CD4-positive, alpha-beta T cell (primary cell): ENCODE measurements around the gene C19orf81. TPM values are rescaled to one million over a fixed set of nuclear protein-coding genes. Genes with fewer than 3 reads are reported as not detected.

Experiments used
- ATAC-seq: fragments of 200-7000 bp; cut with Tn5 transposase; one replicate; pipeline ENCODE4 v1.10.0; 2022; ENCODE audit warnings: mild to moderate bottlenecking; ENCODE audit not compliant: poor library complexity
- CTCF ChIA-PET: fragments of 350-600 bp; sonication (Branson Sonifier 250); formaldehyde crosslinking; loops from one replicate; lab custom pipeline; 2021; ENCODE audit warnings: antibody characterized with exemption, inconsistent platforms; lab: Charles Lee
- POLR2A ChIA-PET: fragments of 350-600 bp; sonication (Branson Sonifier 250); formaldehyde crosslinking; loops from one replicate; lab custom pipeline; 2021; ENCODE audit warnings: antibody characterized with exemption, inconsistent platforms; lab: Charles Lee
- DNase-seq, 14 experiments: peaks; one replicate each; pipeline ENCODE4 v3.0.0-alpha.2; 2013 to 2020; ENCODE audit warnings: mixed read lengths in 2 of 14
- H3K27ac ChIP-seq, 2 donors: one replicate each; pipeline versions ENCODE4 v1.5.1 to v1.7.0; 2013; ENCODE audit warnings: low read length in 2 of 2, low read depth in 1 of 2, mild to moderate bottlenecking in 1 of 2
- H3K27me3 ChIP-seq, 2 experiments: 1 replicate in 1 of 2; 2 replicates in 1 of 2; pipeline versions ENCODE4 v1.6.1 to v1.7.0; 2013; ENCODE audit warnings: low read length in 2 of 2, control low read depth in 1 of 2, mild to moderate bottlenecking in 1 of 2, moderate library complexity in 1 of 2; ENCODE audit not compliant: insufficient read depth in 2 of 2, control insufficient read depth in 1 of 2
- H3K36me3 ChIP-seq: one replicate; pipeline ENCODE4 v1.6.1; 2013; ENCODE audit warnings: low read length, control low read depth; ENCODE audit not compliant: insufficient read depth
- H3K4me1 ChIP-seq: one replicate; pipeline ENCODE4 v1.6.1; 2013; ENCODE audit warnings: low read length, control low read depth; ENCODE audit not compliant: insufficient read depth
- H3K4me3 ChIP-seq: one replicate; pipeline ENCODE4 v1.5.1; 2013; ENCODE audit warnings: mild to moderate bottlenecking, low read length, moderate library complexity
- H3K9me3 ChIP-seq, 2 experiments: 1 replicate in 1 of 2; 2 replicates in 1 of 2; pipeline versions ENCODE4 v1.6.1 to v1.7.0; 2013; ENCODE audit warnings: low read length in 2 of 2, mild to moderate bottlenecking in 2 of 2, control low read depth in 1 of 2, moderate library complexity in 1 of 2; ENCODE audit not compliant: control insufficient read depth in 1 of 2, insufficient read depth in 1 of 2
- H3K27ac Mint-ChIP-seq: one replicate; pipeline ENCODE4 v1.8.0; 2020; ENCODE audit warnings: mixed read lengths
- H3K27me3 Mint-ChIP-seq: one replicate; pipeline ENCODE4 v1.8.0; 2021; ENCODE audit warnings: mixed read lengths
- H3K36me3 Mint-ChIP-seq: one replicate; pipeline ENCODE4 v1.8.0; 2021; ENCODE audit warnings: low read depth, mixed read lengths
- H3K4me1 Mint-ChIP-seq: one replicate; pipeline ENCODE4 v1.8.0; 2021; ENCODE audit warnings: low read depth, mixed read lengths
- H3K4me3 Mint-ChIP-seq: one replicate; pipeline ENCODE4 v1.8.0; 2020; ENCODE audit warnings: mild to moderate bottlenecking, mixed read lengths
- H3K9me3 Mint-ChIP-seq: one replicate; pipeline ENCODE4 v1.8.0; 2020; ENCODE audit warnings: mixed read lengths
- intact Hi-C, 2 experiments: fragments of 100-400 bp; cut with DNase I in 1 of 2; cut with micrococcal nuclease in 1 of 2; formaldehyde crosslinking; loops; one replicate each; pipeline versions ENCODE4 v1.15.1 to v1.9.0; 2023 to 2025; cut with DNase I, micrococcal nuclease
- total RNA-seq, 174 experiments: library from RNA in 2 of 174; stranded (reverse) in 2 of 174; gene quantifications; one replicate each; pipeline ENCODE4 v1.2.3 and lab custom pipeline; 2021 to 2026
- TF ChIP-seq, protein P1 (sequence below): fragments of 200-600 bp; IDR thresholded peaks from one replicate; pipeline ENCODE4 v1.8.0; 2022; ENCODE audit warnings: antibody characterized with exemption, mild to moderate bottlenecking

Gene C19orf81
- total RNA-seq, 2 experiments from 2014 or later: not detected

DNA sequence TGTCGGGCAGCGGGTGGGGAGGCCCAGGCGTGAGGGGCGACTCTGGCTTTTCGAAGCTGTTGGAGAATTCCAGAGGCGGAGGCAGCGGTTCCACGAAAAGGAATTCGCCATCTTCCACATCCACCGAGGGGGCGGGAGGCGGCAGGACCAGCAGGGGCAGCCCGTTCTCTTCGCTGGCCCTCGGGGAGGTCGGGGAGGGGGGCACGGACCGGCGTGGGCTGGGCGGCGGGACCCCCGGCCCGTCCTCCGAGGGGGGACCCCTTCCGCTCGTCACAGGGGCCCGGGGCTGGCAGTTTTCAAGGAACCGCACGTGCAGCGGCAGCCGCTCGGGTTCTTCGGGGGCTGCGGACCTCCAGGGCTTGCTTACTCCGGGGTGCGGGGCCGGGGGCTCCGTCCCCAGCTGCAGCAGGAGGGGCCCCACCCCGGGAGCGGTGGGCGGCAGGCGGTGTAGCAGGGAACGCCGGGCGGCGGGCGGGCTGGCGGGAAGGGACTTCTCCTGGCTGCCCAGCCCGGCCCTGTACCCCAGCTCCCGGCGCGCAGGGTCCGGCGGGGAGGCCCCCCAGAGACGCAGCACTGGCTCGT is 18.0 kb downstream of the C19orf81 start:
- Mint-ChIP-seq H3K4me1 (peaks cover 3% of the 10 kb centered on the region), H3K4me3 (no peak overlapping the region), H3K27me3 (peaks cover 59% of the 10 kb centered on the region), H3K27ac (no peak overlapping the region), H3K36me3 (no peaks in the 10 kb centered on the region), H3K9me3 (no peaks in the 10 kb centered on the region)
- ChIA-PET POLR2A (no interaction called here), CTCF (no interaction called here)
- H3K36me3 ChIP-seq: no peaks in the 10 kb centered on the region
- DNase-seq: no peak
- peaks cover 0 to 28% of the 10 kb centered on the region in 2 experiments for H3K9me3 ChIP-seq
- no peak for ATAC-seq
- peaks cover 4% of the 10 kb centered on the region for H3K4me1 ChIP-seq
- TF ChIP-seq, protein P1, sequence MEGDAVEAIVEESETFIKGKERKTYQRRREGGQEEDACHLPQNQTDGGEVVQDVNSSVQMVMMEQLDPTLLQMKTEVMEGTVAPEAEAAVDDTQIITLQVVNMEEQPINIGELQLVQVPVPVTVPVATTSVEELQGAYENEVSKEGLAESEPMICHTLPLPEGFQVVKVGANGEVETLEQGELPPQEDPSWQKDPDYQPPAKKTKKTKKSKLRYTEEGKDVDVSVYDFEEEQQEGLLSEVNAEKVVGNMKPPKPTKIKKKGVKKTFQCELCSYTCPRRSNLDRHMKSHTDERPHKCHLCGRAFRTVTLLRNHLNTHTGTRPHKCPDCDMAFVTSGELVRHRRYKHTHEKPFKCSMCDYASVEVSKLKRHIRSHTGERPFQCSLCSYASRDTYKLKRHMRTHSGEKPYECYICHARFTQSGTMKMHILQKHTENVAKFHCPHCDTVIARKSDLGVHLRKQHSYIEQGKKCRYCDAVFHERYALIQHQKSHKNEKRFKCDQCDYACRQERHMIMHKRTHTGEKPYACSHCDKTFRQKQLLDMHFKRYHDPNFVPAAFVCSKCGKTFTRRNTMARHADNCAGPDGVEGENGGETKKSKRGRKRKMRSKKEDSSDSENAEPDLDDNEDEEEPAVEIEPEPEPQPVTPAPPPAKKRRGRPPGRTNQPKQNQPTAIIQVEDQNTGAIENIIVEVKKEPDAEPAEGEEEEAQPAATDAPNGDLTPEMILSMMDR: no peak
- peaks cover 38 to 76% of the 10 kb centered on the region in 2 experiments for H3K27me3 ChIP-seq
- no peak overlapping the region for H3K4me3 ChIP-seq
- intact Hi-C loops: no loop called here
- no peak overlapping the region for H3K27ac ChIP-seq

DNA sequence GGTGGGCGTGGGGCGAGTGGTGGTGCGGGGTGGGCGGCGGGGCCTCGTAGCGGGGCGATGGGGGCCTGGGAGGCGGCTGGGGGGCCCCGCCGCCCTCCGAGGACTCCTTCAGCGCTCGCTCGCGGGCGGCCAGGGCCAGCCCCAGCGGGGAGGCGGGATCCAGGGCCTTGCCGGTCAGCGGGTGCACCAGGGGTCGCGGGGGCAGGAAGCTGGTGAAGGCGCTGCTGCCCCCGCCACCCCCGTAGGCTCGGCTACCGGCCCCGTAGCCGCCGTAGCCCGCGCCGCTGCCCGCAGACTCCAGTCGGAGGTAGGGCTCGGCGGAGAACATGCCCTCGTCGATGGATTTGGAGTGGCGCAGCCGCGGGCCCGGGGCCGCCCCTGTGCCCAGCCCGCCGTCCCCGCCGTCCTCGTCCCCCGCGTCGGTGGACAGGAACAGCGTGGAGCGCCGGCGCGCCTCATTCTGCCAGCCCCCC is 18.6 kb downstream of the C19orf81 start:
- no peak for DNase-seq
- peaks cover 61% of the 10 kb centered on the region for H3K27me3 Mint-ChIP-seq
- Histone ChIP-seq H3K4me1 (peaks cover 4% of the 10 kb centered on the region), H3K27ac (no peak overlapping the region), H3K4me3 (no peak overlapping the region), H3K36me3 (no peaks in the 10 kb centered on the region), H3K9me3 (peaks cover 0 to 27% of the 10 kb centered on the region in 2 experiments), H3K27me3 (peaks cover 41 to 74% of the 10 kb centered on the region in 2 experiments)
- ATAC-seq: no peak
- TF ChIP-seq, protein P1: no peak
- POLR2A ChIA-PET: no interaction called here
- CTCF ChIA-PET: no interaction called here
- H3K36me3 Mint-ChIP-seq: no peaks in the 10 kb centered on the region
- no peaks in the 10 kb centered on the region for H3K9me3 Mint-ChIP-seq
- H3K27ac Mint-ChIP-seq: no peak overlapping the region
- H3K4me1 Mint-ChIP-seq: peaks cover 3% of the 10 kb centered on the region
- intact Hi-C loops: no loop called here
- H3K4me3 Mint-ChIP-seq: no peak overlapping the region

DNA sequence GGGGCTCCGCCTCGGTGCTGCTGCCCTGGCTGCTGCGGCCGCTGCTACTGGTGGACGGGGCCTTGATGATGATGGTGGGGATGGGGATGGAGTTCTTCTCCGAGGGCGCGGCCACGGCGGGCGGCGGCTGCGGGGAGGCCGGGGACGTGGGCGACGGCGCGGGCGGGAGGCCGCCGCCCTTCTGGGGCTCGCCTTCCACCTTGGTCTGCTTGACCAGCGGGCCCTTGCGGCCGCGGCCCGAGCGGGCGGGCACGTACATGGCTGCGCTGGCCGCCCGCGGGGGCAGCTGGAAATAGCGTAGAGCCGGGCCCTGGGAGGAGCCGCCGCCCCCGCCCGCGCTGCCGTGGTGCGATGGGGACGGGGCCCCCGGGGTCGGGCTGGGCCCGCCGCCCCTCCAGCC is 19.2 kb downstream of the C19orf81 start:
- no peak for DNase-seq
- CTCF ChIA-PET: no interaction called here
- intact Hi-C loops: no loop called here
- Histone ChIP-seq H3K27me3 (peaks cover 39 to 72% of the 10 kb centered on the region in 2 experiments), H3K4me3 (no peak overlapping the region), H3K27ac (no peak overlapping the region), H3K9me3 (peaks cover 0 to 26% of the 10 kb centered on the region in 2 experiments), H3K36me3 (no peaks in the 10 kb centered on the region), H3K4me1 (peaks cover 4% of the 10 kb centered on the region)
- H3K27ac Mint-ChIP-seq: no peak overlapping the region
- H3K27me3 Mint-ChIP-seq: peaks cover 61% of the 10 kb centered on the region
- ATAC-seq: no peak
- H3K4me1 Mint-ChIP-seq: peaks cover 3% of the 10 kb centered on the region
- no peaks in the 10 kb centered on the region for H3K36me3 Mint-ChIP-seq
- no peaks in the 10 kb centered on the region for H3K9me3 Mint-ChIP-seq
- TF ChIP-seq, protein P1: no peak
- POLR2A ChIA-PET: no interaction called here
- no peak overlapping the region for H3K4me3 Mint-ChIP-seq
